Measurements from ENCODE around the gene DUSP23. TPM values are rescaled to one million over a fixed set of nuclear protein-coding genes. Genes with fewer than 3 reads are reported as not detected.

DUSP23 gene
- total and polyA plus RNA-seq, 4 donors = 47.1 to 53.6 (median 48.3) TPM

GRCh38 chr1:159828581-159829272 lies 48.0 kb downstream of the DUSP23 start:
- Histone ChIP-seq H3K4me3 (ENCODE audit: low read length in 2 of 2) (no peak overlapping the region), H3K27ac (ENCODE audit: low read depth in 1 of 2, low read length in 2 of 2) (no peak overlapping the region), H3K9me3 (ENCODE audit: control insufficient read depth, low read length) (no peaks in the 10 kb centered on the region), H3K36me3 (ENCODE audit: control insufficient read depth in 1 of 2, insufficient read depth in 2 of 2, low read length in 1 of 2) (no peaks in the 10 kb centered on the region), H3K27me3 (ENCODE audit: control insufficient read depth in 1 of 2, insufficient read depth in 2 of 2, low read length in 1 of 2) (no peaks in the 10 kb centered on the region), H3K4me1 (ENCODE audit: control insufficient read depth in 1 of 2, insufficient read depth in 2 of 2, low read length in 2 of 2) (no peaks in the 10 kb centered on the region)
- no peak for ATAC-seq (ENCODE audit: low FRiP score)
- no peak for DNase-seq
- intact Hi-C loops (cut with DNase I) = no loop called here
- WGBS, 2 donors = 90 to 94% methylated on average over 11 of the region's 11 CpGs

DNA sequence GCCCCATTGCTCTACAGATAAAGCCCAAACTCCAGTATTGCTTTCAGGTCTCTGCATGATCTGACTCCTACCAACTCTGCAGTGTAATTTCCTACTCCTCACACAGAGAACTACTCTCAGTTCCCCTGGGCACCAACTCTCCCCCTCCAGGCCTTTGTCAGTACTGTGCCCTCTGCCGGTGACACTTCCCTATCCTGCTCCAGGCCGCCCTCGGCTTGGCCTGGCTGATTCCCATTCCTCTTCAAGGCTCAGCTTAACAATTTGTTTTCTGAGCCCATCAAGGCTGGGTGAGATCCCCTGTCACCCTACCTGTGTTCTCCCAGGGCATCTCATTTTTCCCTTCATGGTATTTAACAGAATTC lies 48.5 kb downstream of the DUSP23 start:
- H3K4me1 ChIP-seq (ENCODE audit: control insufficient read depth in 1 of 2, insufficient read depth in 2 of 2, low read length in 2 of 2) = no peaks in the 10 kb centered on the region
- no peaks in the 10 kb centered on the region for H3K27me3 ChIP-seq (ENCODE audit: control insufficient read depth in 1 of 2, insufficient read depth in 2 of 2, low read length in 1 of 2)
- peak; percentile 36 for ATAC-seq (ENCODE audit: low FRiP score)
- no peak overlapping the region for H3K27ac ChIP-seq (ENCODE audit: low read depth in 1 of 2, low read length in 2 of 2)
- intact Hi-C loops (cut with DNase I) = no loop called here
- DNase-seq = peak in 1 of 2 donors; percentile 81
- peaks cover 0 to 1% of the 10 kb centered on the region in 2 donors for H3K36me3 ChIP-seq (ENCODE audit: control insufficient read depth in 1 of 2, insufficient read depth in 2 of 2, low read length in 1 of 2)
- WGBS, 2 donors = 53 to 60% methylated on average over 3 of the region's 3 CpGs
- no peak overlapping the region for H3K4me3 ChIP-seq (ENCODE audit: low read length in 2 of 2)
- no peaks in the 10 kb centered on the region for H3K9me3 ChIP-seq (ENCODE audit: control insufficient read depth, low read length)

- ATAC-seq (ENCODE audit: low FRiP score) = peak; percentile 23
- intact Hi-C loops (cut with DNase I) = no loop called here
- Histone ChIP-seq H3K27ac (ENCODE audit: low read depth in 1 of 2, low read length in 2 of 2) (no peak overlapping the region), H3K4me3 (ENCODE audit: low read length in 2 of 2) (no peak overlapping the region), H3K36me3 (ENCODE audit: control insufficient read depth in 1 of 2, insufficient read depth in 2 of 2, low read length in 1 of 2) (peaks cover 0 to 1% of the 10 kb centered on the region in 2 donors), H3K9me3 (ENCODE audit: control insufficient read depth, low read length) (no peaks in the 10 kb centered on the region), H3K27me3 (ENCODE audit: control insufficient read depth in 1 of 2, insufficient read depth in 2 of 2, low read length in 1 of 2) (no peaks in the 10 kb centered on the region), H3K4me1 (ENCODE audit: control insufficient read depth in 1 of 2, insufficient read depth in 2 of 2, low read length in 2 of 2) (no peaks in the 10 kb centered on the region)
- 48 to 65% methylated on average over 18 of the region's 18 CpGs for WGBS, 2 donors
- DNase-seq = no peak
These were observed 49.2 kb downstream of the DUSP23 start for GRCh38 chr1:159829822-159830465.

DNA sequence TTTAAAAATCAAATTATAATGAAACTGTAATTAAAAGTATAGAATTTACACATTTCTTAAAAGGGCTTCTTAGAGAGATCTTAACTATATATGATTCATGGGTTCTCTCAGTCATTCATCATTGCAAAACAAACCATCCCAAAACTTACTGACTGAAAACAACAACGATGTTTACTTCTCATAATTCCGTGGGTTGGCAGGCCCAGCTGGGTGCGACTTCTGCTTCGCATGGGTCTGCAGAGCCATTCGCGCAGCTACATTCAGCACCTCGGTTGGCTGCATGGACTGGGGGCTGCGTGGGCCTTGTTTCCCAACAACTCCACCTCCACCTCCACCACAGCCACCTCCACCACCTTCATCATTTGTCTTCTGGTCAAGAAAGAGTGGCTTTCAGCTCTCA lies 50.0 kb downstream of the DUSP23 start:
- H3K27ac ChIP-seq (ENCODE audit: low read depth in 1 of 2, low read length in 2 of 2) = no peak overlapping the region
- H3K4me1 ChIP-seq (ENCODE audit: control insufficient read depth in 1 of 2, insufficient read depth in 2 of 2, low read length in 2 of 2) = no peaks in the 10 kb centered on the region
- 88 to 95% methylated on average over 8 of the region's 8 CpGs for WGBS, 2 donors
- peaks cover 0 to 1% of the 10 kb centered on the region in 2 donors for H3K36me3 ChIP-seq (ENCODE audit: control insufficient read depth in 1 of 2, insufficient read depth in 2 of 2, low read length in 1 of 2)
- H3K9me3 ChIP-seq (ENCODE audit: control insufficient read depth, low read length) = no peaks in the 10 kb centered on the region
- H3K27me3 ChIP-seq (ENCODE audit: control insufficient read depth in 1 of 2, insufficient read depth in 2 of 2, low read length in 1 of 2) = no peaks in the 10 kb centered on the region
- DNase-seq = no peak
- ATAC-seq (ENCODE audit: low FRiP score) = no peak
- intact Hi-C loops (cut with DNase I) = no loop called here
- no peak overlapping the region for H3K4me3 ChIP-seq (ENCODE audit: low read length in 2 of 2)

- 56 to 62% methylated on average over 7 of the region's 7 CpGs for WGBS, 2 donors
These were observed 50.8 kb downstream of the DUSP23 start for GRCh38 chr1:159831412-159832141.

More at GRCh38 chr1:159831412-159832141, 50.8 kb downstream of the DUSP23 start:
- ATAC-seq (ENCODE audit: low FRiP score) = no peak
- intact Hi-C loops (cut with DNase I) = no loop called here
- Histone ChIP-seq H3K9me3 (ENCODE audit: control insufficient read depth, low read length) (no peaks in the 10 kb centered on the region), H3K36me3 (ENCODE audit: control insufficient read depth in 1 of 2, insufficient read depth in 2 of 2, low read length in 1 of 2) (peaks cover 0 to 1% of the 10 kb centered on the region in 2 donors), H3K4me3 (ENCODE audit: low read length in 2 of 2) (no peak overlapping the region), H3K4me1 (ENCODE audit: control insufficient read depth in 1 of 2, insufficient read depth in 2 of 2, low read length in 2 of 2) (no peaks in the 10 kb centered on the region), H3K27me3 (ENCODE audit: control insufficient read depth in 1 of 2, insufficient read depth in 2 of 2, low read length in 1 of 2) (no peaks in the 10 kb centered on the region), H3K27ac (ENCODE audit: low read depth in 1 of 2, low read length in 2 of 2) (no peak overlapping the region)
- no peak for DNase-seq

Other genes with a start within 250 kb of the DUSP23 start
- gene OR10J5, start 245.0 kb upstream of the DUSP23 start, total RNA-seq = not detected
- not detected for gene OR10J5, start 245.0 kb upstream of the DUSP23 start, polyA plus RNA-seq
- not detected for gene APCS, start 193.1 kb upstream of the DUSP23 start, total RNA-seq
- not detected for gene APCS, start 193.1 kb upstream of the DUSP23 start, polyA plus RNA-seq
- under 1 TPM in 1 of 2 donors, not detected in 1; 0.32 TPM for gene CRP, start 66.4 kb upstream of the DUSP23 start, total RNA-seq
- 1 to 10 TPM in 1 of 2 donors, under 1 TPM in 1; 0.05 to 1.1 TPM for gene CRP, start 66.4 kb upstream of the DUSP23 start, polyA plus RNA-seq
- gene FCRL6, start 21.4 kb downstream of the DUSP23 start, total RNA-seq = 1 to 10 TPM in 1 of 2 donors, under 1 TPM in 1; 0.45 to 1.7 TPM
- gene FCRL6, start 21.4 kb downstream of the DUSP23 start, polyA plus RNA-seq = under 1 TPM in 1 of 2 donors, not detected in 1; 0.88 TPM
- 10 to 100 TPM in 1 of 2 donors, 1 to 10 TPM in 1; 8.0 to 12.8 TPM for gene SLAMF8, start 45.9 kb downstream of the DUSP23 start, total RNA-seq
- gene SLAMF8, start 45.9 kb downstream of the DUSP23 start, polyA plus RNA-seq = 1 to 10 TPM; 1.3 to 3.9 TPM
- gene VSIG8, start 81.7 kb downstream of the DUSP23 start, total RNA-seq = under 1 TPM in 1 of 2 donors, not detected in 1; 0.21 TPM
- gene VSIG8, start 81.7 kb downstream of the DUSP23 start, polyA plus RNA-seq = under 1 TPM in 1 of 2 donors, not detected in 1; 0.56 TPM
- 1 to 10 TPM; 2.5 to 2.7 TPM for gene CFAP45, start 119.2 kb downstream of the DUSP23 start, total RNA-seq
- 1 to 10 TPM in 1 of 2 donors, not detected in 1; 2.7 TPM for gene CFAP45, start 119.2 kb downstream of the DUSP23 start, polyA plus RNA-seq
- 100 to 1,000 TPM; 316 to 350 TPM for gene TAGLN2, start 144.5 kb downstream of the DUSP23 start, total RNA-seq
- 100 to 1,000 TPM; 349 to 383 TPM for gene TAGLN2, start 144.5 kb downstream of the DUSP23 start, polyA plus RNA-seq
- gene IGSF9, start 164.7 kb downstream of the DUSP23 start, total RNA-seq = under 1 TPM in 1 of 2 donors, not detected in 1; 0.30 TPM
- 1 to 10 TPM in 1 of 2 donors, under 1 TPM in 1; 0.05 to 1.0 TPM for gene IGSF9, start 164.7 kb downstream of the DUSP23 start, polyA plus RNA-seq
- not detected for gene SLAMF9, start 173.3 kb downstream of the DUSP23 start, total RNA-seq
- not detected for gene SLAMF9, start 173.3 kb downstream of the DUSP23 start, polyA plus RNA-seq

All from aorta (tissue), 5 donors.